Measurements from ENCODE around the gene SMC1B. TPM values are rescaled to one million over a fixed set of nuclear protein-coding genes. Genes with fewer than 3 reads are reported as not detected.

SMC1B gene
- total RNA-seq, 1 experiment from 2014 or later = not detected

DNA sequence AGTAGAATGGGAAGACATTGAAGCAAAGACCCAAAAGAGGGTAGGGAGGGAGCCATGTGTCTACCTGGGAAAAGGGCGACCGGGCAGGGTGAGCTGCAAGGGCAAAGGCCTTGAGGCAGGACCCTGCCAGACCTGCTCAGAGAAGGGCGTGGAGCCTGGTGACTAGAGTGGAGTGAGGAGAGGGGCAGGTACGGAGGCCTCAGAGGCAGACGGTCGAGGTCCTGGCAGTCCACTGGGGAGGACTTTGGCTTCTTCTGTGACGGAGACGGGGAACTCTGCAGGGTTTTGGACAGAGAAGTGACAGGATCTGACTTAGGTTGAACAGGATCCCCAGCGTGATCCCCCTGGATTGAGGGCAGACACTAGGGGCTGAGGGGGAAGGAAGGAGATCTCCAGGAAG, 13.0 kb upstream of the SMC1B start:
- H3K4me1 ChIP-seq (ENCODE audit: insufficient read depth, low read length, poor library complexity, severe bottlenecking) = no peaks in the 10 kb centered on the region
- H3K27me3 ChIP-seq (replicated peaks; ENCODE audit: insufficient read depth, low read depth, low read length, poor library complexity) = no peaks in the 10 kb centered on the region
- DNase-seq (ENCODE audit: low spot score) = no peak
- no peak overlapping the region for H3K4me3 ChIP-seq (ENCODE audit: low read depth, low read length, poor library complexity, severe bottlenecking)
- H3K36me3 ChIP-seq (ENCODE audit: insufficient read depth, low read length, poor library complexity, severe bottlenecking) = peaks cover 3% of the 10 kb centered on the region
- intact Hi-C loops (cut with micrococcal nuclease; ENCODE audit: unreplicated experiment) = no loop called here
- no peak for TF ChIP-seq EZH2 (IDR thresholded peaks at IDR 0.05; ENCODE audit: borderline replicate concordance, low read depth, low read length, poor library complexity, severe bottlenecking)
- TF ChIP-seq, protein P1, sequence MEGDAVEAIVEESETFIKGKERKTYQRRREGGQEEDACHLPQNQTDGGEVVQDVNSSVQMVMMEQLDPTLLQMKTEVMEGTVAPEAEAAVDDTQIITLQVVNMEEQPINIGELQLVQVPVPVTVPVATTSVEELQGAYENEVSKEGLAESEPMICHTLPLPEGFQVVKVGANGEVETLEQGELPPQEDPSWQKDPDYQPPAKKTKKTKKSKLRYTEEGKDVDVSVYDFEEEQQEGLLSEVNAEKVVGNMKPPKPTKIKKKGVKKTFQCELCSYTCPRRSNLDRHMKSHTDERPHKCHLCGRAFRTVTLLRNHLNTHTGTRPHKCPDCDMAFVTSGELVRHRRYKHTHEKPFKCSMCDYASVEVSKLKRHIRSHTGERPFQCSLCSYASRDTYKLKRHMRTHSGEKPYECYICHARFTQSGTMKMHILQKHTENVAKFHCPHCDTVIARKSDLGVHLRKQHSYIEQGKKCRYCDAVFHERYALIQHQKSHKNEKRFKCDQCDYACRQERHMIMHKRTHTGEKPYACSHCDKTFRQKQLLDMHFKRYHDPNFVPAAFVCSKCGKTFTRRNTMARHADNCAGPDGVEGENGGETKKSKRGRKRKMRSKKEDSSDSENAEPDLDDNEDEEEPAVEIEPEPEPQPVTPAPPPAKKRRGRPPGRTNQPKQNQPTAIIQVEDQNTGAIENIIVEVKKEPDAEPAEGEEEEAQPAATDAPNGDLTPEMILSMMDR (conservative IDR thresholded peaks at IDR 0.05; ENCODE audit: low read depth, low read length) = no peak
- POLR2A ChIA-PET (ENCODE audit: low non-redundant PET) = no interaction called here
- H3K9me3 ChIP-seq (ENCODE audit: low read depth, low read length, poor library complexity, severe bottlenecking) = no peaks in the 10 kb centered on the region
- no peak overlapping the region for H3K27ac ChIP-seq (ENCODE audit: low read depth, low read length, poor library complexity, severe bottlenecking)
- CTCF ChIA-PET = no interaction called here
- BruUV-seq (replicated peaks) = no TSS peak

DNA sequence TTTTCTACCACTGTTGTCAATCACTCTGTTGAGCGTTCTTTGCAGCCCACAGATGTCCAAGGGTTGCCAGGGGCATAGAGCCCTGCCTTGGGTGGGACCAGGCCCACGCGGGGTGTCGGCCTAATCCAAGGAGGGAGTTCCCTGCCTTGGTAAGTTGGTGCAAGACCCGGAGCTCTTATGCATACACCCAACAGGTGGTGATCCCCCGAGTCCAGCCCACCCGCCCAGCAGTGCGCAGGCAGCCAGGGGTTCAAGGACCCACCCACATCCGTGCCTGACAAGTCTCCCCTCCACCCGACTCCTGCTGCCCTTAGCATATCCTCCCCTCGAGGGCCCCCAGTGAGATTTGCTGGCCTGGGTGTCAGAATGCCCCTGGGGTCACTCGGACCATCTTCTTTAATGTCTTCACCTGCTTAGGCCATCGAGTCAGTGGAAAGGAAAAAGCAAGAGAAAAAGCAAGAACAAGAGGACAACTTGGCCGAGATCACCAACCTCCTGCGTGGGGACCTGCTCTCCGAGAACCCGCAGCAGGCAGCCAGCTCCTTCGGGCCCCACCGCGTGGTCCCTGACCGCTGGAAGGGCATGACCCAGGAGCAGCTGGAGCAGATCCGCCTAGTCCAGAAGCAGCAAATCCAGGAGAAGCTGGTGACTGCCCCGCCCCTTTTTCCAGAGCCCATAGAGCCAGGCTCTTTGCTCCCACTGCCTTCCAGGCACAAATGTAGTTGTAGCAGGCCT, 12.3 kb upstream of the SMC1B start:
- POLR2A ChIA-PET (ENCODE audit: low non-redundant PET) = no interaction called here
- TF ChIP-seq, protein P1 (conservative IDR thresholded peaks at IDR 0.05; ENCODE audit: low read depth, low read length) = no peak
- no peak for TF ChIP-seq EZH2 (IDR thresholded peaks at IDR 0.05; ENCODE audit: borderline replicate concordance, low read depth, low read length, poor library complexity, severe bottlenecking)
- CTCF ChIA-PET = no interaction called here

DNA sequence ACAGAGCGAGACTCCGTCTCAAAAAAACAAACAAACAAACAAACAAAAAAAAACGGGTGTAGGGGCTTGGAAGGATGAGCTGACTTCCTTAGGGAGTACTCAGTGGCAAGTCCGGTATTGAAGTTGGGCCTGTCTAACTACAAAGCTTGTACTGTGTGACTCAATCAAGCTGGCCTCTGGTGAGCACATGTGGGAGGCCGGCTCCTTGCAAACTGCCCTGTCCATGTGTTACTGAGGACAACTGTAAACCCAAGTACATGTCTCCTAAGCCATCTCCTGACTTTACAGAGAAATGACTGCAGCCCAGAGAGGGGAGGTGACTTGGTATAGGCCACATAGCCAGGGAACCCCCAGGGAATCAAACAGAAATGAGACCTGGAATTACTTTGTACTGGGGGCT, 11.7 kb upstream of the SMC1B start:
- H3K27ac ChIP-seq (ENCODE audit: low read depth, low read length, poor library complexity, severe bottlenecking) = no peak overlapping the region
- intact Hi-C loops (cut with micrococcal nuclease; ENCODE audit: unreplicated experiment) = no loop called here
- no TSS peak for BruUV-seq (replicated peaks)
- POLR2A ChIA-PET (ENCODE audit: low non-redundant PET) = no interaction called here
- no peaks in the 10 kb centered on the region for H3K27me3 ChIP-seq (replicated peaks; ENCODE audit: insufficient read depth, low read depth, low read length, poor library complexity)
- no peak overlapping the region for H3K4me3 ChIP-seq (ENCODE audit: low read depth, low read length, poor library complexity, severe bottlenecking)
- TF ChIP-seq EZH2 (IDR thresholded peaks at IDR 0.05; ENCODE audit: borderline replicate concordance, low read depth, low read length, poor library complexity, severe bottlenecking) = no peak
- TF ChIP-seq, protein P1 (conservative IDR thresholded peaks at IDR 0.05; ENCODE audit: low read depth, low read length) = no peak
- CTCF ChIA-PET = no interaction called here
- H3K4me1 ChIP-seq (ENCODE audit: insufficient read depth, low read length, poor library complexity, severe bottlenecking) = no peaks in the 10 kb centered on the region
- H3K36me3 ChIP-seq (ENCODE audit: insufficient read depth, low read length, poor library complexity, severe bottlenecking) = peaks cover 3% of the 10 kb centered on the region
- no peaks in the 10 kb centered on the region for H3K9me3 ChIP-seq (ENCODE audit: low read depth, low read length, poor library complexity, severe bottlenecking)
- DNase-seq (ENCODE audit: low spot score) = no peak

More for the DNA sequence above, 12.3 kb upstream of the SMC1B start:
- intact Hi-C loops (cut with micrococcal nuclease; ENCODE audit: unreplicated experiment) = no loop called here
- Histone ChIP-seq H3K27ac (ENCODE audit: low read depth, low read length, poor library complexity, severe bottlenecking) (no peak overlapping the region), H3K4me3 (ENCODE audit: low read depth, low read length, poor library complexity, severe bottlenecking) (no peak overlapping the region), H3K9me3 (ENCODE audit: low read depth, low read length, poor library complexity, severe bottlenecking) (no peaks in the 10 kb centered on the region), H3K4me1 (ENCODE audit: insufficient read depth, low read length, poor library complexity, severe bottlenecking) (no peaks in the 10 kb centered on the region), H3K27me3 (replicated peaks; ENCODE audit: insufficient read depth, low read depth, low read length, poor library complexity) (no peaks in the 10 kb centered on the region), H3K36me3 (ENCODE audit: insufficient read depth, low read length, poor library complexity, severe bottlenecking) (peaks cover 3% of the 10 kb centered on the region)
- DNase-seq (ENCODE audit: low spot score) = no peak
- BruUV-seq (replicated peaks) = no TSS peak
